Kidney tubule cell (primary cell): ENCODE results near the gene TRMT61A.

Experiments
- DNase-seq: peaks from one replicate; pipeline ENCODE4 v3.0.0-alpha.2; 2018; ENCODE audit warnings: low spot score

Gene TRMT61A

DNA sequence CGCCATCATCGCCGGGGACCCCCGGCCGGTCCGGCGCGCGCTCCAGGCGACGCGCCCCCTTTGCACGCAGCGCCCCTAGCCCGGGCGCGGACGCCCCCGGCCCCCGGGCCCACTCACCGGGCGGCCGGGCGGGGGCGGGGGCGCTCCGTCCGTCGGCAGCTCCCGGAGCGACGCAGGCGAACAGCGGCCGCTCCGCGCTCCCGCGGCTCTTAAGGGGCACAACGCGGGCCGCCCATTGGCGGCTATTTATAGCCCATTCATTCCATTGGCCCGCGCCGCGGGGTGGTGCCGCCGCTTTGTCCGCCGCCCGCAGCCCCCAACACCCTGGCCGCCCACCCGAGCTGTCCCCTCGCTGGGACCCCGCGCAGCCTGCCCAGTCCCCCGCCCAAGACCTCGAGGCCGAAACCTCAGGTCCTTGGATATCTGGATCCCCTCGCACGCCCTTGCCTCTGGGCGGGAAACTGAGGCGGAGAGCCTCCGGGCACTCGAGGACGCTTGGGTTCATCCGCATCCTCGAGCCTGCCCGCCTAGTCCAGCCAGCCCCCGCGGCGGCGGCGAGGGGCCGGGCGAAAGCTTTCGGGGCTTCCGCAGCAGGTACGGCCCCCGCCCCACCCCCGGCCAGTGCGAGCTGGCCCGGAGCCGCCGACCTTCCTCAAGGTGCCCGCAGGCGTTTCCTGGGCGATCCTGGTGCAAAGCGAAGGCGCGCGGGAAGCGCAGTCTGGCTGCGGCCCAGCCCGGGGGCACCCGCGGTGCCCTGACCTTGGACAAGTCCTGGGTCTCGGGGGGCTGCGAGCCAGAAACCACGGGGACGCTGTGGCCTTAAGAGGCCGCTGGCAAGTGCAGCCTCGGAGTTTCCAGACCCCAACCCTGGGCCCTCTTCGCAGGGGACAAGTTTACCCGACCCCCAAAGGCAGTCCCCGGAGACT is 6.1 kb upstream of the TRMT61A start, which contains the start of gene CKB:
TSS of gene CKB (minus strand) at position 182 of the 926 bp plus-strand sequence. CDS start 337 bp downstream, outside the sequence.
- peak; percentile 57 for DNase-seq

DNA sequence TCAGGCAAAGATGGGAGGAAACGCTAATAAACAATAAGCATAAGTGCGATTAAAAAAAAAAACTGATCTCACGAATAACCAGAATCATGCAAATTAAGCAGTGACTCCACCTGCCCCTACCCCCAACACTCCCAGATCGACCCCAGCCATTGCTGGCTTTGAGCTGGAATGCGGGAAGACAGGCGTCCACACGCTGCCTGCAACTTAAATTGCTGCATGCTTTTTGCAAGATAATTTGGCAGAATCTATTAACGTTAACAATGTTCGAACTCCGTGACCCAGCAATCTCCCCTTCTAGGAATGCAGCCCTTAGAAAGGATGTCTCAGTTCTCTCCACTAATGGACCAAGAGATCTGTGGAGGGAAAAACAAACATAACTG is 5.4 kb upstream of the TRMT61A start:
- DNase-seq, result no peak

DNA sequence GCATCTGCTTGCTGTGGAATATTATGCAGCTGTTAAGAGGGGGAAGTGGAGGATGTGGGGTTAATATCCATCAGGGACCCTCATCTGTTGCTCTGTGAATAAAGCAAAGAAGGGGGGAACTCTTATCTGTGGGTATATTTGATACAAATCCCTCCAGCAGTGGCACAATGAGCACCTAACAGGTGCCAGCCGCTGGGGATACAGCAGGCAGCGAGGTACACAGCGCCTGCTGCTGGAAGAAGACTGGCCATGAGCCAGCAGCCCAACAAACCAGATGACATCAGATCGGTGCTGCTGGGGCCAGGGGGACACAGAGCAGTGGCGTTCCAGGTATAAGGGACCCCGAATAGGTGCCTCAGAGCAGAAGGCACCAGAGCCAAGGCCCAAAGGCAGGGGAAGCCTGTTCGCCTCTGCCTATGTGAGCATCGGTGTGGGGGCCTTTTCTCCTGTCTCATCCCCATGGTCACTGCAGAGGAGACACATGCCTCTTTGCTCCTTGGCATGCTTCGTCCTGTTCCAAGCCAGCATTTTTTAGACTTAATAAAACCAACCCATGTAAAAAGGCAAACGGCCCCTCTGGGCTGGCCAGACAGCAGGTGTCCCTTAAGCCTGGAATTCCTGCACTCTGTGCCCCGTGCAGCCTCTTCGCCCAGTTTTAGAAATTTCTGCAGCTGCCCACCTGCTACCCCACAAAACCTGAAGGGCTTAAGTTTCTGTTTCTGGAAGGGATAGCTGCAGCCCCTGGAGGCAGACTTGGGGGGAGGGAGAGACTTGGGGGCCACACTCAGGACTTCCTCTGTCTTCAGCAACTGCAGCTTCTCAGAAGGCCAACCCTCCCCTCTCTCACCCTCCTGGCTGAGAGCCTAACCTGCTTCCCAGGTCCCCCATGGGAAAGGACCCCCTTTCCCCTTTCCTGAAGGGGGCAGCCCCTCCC is 4.7 kb upstream of the TRMT61A start:
- no peak for DNase-seq

DNA sequence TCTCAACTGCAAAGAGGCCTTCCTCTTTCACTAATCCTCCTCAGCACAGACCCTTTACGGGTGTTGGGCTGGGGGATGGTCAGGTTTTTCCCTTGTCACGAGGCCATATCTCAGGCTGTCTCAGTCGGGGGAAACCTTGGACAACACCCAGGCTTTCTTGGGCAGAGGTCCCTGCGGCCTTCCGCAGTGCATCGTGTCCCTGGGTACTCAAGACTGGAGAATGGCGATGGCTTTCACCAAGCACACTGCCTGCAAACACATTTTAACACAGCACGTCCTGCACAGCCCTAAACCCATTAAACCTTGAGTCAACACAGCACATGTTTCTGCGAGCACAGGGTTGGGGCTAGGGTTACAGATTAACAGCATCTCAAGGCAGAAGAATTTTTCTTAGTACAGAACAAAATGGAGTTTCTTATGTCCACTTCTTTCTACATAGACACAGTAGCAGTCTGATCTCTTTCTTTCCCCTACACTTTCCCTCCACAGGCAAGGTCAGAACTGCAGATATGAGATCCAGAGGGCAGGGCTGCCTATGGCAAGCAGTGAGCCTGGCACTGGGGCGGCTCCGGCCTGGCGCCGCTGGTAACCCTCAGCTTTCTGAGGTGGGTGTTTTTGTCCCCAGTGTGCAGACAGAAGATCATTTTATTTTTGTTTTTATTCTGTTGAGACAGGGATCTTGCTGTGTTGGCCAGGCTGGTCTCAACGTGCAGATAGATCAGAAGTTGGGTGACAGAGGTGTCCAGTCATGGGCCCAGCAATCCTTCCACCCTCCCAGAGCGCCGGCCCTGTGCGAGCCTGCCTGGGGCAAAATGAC is 3.4 kb upstream of the TRMT61A start:
- DNase-seq, result peak; percentile 52

DNA sequence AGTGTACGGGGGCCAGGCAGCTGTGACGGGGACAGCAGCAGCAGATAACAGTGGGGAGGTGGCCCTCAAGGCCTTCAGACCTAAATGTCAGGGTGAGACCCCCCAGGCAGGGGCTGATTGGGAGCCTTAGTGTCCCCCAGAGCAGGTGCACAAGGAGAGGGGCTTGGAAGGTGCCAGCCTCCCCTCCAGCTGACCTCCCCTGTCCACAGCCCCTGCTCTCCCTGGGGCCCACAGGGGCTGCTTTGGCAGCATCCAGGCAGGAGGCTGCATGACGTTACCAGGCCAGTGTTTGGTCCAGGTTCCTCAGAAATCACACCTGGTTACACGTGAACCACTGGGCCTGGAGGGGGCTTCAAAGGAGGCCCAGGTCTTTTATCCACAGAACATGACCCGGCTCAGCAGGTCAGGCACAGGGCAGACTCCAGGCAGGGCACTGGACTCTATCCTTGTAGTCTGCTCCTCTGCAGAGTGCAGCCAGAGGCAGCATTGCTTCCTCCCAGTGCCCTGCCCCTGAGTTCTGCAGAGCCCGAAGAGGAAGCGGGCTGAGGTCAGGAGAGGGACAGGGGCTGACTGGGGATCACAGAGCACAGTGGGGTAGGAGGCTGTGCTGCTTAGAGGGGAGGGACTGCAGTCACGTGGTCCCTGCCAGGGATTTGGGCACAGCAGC is 2.6 kb upstream of the TRMT61A start:
- DNase-seq, result no peak

DNA sequence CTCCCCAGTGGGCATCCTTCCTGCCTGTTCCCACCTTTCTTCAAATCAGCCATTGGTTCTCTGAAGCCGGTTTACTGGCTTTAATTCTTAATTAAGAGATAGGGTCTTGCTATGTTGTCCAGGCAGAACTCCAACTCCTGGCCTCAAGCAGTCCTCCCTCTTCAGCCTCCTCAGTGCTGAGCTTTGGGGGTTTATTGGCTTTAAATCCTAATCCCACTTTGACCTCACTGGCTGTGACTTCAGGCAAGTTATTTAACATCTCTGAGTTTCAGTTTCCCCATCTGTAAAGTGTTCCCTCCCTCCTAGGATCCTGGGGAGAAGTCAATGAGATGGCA is 2.1 kb upstream of the TRMT61A start:
- DNase-seq, result no peak

DNA sequence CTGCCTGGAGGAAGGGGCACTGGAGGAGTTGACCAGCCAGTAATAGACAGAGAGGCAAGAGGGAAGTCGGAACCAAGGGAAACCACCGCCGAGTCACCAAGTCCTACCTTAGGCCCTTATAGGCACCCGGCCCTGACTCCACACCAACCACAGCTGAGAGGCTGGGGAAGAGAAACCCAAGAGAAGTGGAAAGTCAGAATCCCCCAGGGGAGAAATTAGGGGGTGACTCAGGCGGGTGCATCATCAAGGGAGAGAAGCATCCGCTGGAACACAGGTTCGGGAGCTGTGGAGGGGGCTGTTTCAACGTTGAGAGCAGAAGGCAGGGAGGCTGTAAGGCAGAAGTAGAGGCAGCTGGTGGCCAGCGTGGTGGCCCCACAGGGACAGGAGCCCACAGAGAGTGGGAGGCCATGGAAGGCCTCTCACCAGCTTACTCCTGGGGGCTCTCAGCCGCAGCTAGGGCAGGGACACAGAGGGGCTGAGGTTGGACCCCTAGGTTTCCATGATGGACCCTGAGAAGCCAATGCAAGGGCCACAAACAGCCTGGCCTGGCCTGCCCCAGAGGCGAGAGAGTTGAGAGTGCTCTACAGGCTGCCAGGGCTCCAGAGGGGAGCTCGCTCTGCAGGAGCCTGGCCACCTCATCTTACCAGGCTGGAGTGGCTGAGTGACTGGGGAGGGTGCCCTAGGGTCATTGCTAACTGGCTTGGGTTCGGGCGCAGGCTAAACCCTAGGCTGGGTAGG is 1.4 kb upstream of the TRMT61A start:
- DNase-seq, result peak; percentile 85

DNA sequence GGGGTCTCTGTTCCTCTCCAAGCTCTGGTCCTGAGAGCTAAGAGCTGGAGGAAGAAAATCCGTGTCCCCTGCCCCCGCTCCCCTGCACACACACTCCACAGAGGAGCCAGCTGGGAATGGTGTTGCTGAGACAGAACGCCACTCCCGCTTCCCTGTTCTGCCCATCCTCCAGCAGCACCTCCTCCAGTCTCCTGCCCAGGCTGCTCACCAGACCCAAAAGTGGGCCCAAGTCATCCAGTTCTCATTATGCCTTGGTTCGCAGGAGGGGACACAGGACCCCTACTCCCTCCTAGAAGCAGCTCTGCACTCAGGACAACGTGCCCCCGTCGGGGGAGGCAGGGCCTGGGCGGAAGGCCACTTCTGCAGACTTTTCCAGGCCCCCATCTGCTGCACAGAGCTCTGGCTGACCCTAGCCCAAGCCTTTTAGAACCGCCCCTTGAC is 830 bp upstream of the TRMT61A start:
- no peak for DNase-seq

DNA sequence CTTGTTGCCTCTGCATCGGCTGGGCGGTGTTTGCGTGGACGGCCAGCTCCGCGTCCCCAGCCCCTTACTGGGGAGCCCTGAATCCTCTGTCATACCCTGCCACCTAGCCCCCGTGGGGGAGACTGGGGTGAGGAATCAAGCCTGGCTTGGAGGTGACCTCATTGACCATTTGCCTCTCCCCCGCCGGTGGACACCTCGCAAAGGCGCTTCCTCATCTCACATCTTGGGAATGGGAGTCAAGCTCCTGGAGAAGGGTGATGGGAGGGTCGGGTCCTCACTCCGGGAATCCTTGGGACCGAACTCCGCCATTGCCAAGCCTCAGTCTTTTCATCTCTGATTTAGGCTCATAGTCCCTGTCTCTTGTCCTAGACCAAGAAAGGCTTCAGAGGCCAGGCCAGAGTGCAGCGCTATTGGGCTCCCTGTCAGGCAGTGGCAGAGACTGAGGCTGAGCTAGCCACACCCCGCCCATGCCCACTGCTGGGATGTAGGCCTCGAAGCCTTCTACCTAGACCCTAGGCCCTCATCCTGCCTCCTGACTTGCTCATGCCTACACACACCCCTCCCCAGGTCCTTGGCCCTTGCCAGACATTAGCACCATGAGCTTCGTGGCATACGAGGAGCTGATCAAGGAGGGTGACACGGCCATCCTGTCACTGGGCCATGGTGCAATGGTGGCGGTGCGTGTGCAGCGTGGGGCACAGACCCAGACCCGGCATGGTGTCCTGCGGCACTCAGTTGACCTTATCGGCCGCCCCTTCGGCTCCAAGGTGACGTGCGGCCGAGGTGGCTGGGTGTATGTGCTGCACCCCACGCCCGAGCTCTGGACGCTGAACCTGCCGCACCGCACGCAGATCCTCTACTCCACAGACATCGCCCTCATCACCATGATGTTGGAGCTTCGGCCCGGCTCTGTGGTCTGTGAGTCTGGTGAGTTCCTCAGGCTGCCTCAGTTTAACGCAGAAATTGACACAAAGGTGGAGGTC is 678 bp downstream of the TRMT61A start:
- DNase-seq, result no peak

DNA sequence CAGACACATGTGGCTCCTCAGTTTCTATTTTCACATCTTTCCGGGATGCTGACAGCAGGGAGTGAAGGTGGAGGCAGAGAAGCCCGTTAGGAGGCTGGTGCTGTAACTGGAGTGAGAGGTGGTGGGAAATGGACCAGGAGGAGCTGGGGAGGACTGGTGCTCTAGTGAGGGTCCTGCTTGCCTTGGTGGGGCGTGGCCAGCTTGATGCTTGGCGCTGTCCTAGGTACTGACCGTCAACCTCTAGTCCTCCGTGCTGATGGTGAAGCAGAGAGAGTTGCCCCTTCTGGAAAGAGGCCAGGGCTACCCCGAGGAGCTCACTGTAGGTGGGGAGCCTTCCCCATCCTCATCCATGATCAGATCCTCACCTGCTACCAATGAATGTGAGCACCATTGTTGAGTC is 1.4 kb downstream of the TRMT61A start:
- no peak for DNase-seq

DNA sequence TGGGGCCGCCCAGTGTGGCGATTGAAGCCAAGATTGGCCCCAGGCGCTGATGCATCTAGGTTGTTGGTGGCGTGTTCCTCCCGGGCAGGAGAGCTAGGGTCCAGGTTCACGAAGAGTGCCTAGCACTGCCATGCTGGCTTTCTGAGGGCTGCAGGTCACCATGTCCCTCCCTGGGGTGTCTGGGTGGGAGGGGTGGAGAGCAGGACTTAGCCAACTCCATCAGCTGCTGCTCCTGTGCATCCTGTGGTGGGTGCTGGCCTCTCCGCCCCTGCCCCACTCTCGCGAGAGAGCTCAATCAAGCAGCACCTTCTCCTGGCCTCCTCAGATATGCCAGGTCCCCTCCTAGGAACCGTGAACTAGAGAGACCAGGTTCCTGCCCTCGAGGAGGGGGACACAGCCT is 1.8 kb downstream of the TRMT61A start:
- no peak for DNase-seq

DNA sequence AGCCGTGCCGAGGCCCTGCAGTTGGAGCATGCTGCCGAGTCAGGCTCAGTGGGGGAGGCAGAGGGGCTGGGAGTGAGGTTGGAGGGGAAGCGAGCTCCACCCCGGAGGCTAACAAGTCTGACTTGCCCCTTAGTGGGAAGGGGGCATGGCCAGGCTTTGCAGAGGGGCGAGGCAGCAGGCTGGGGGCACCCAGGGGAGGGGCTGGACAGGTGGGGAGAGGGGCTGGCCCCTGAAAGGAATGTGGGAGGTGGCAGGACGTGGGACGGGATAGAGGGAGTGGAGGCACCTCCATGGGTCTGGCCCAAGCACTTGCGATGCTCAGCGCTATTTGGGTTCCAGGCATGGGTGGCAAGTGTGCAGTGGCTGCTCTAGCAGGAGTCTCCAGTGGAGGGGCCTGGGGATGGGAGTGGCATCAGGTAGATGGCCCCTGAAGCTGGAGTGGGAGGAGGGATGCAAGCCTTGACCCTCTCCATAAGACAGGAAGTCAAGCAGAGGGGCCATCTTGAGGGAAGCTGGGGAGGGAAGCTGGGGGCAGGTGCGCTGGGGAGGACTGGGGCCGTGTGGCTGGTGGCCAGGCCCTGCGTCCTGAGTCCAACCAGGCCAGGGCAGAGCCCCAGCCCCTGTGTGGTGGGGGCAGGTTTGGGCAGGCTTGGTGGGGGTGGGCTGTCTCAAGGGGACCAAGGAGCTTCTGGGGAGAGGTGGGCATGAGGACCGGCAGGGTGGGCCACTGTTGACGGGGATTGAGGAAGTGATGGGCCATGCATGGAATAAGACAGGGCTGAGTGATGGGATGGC is 2.6 kb downstream of the TRMT61A start:
- DNase-seq, result no peak

DNA sequence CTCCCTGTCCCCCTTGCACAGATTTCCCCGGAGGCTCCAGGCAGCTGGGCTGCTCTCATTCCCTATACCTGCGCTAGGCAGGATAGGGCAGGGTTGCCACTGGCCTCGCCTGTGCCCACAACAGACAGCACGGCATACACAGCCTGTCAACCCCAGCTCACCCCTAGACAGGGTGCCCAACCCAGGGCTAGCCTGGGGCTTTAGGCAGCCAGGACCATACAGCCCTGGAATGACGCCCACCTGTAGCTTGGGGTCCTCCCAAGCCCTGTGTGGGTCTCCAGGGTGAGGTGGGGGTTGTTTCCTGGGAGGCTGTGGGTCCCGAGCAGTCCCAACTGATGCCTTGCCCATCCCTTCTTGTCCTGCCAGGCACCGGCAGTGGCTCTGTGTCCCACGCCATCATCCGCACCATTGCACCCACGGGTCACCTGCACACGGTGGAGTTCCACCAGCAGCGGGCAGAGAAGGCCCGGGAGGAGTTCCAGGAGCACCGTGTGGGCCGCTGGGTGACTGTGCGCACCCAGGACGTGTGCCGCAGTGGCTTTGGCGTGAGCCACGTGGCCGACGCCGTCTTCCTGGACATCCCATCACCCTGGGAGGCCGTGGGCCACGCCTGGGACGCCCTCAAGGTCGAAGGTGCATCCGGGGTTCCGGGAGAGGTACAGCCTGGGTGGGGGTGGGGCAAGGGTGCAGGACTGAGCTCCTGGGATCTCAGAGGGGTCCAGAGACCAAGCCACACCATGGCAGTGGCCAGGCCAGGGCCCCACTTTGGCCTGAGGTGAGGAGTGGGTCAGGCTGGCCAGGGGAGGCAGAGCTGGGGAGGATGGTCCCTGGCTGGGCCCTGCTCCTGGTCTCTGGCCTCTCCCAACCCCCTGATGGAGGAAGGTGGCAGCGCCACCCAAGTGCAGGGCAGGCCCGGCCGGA is 3.5 kb downstream of the TRMT61A start:
- DNase-seq, result no peak

DNA sequence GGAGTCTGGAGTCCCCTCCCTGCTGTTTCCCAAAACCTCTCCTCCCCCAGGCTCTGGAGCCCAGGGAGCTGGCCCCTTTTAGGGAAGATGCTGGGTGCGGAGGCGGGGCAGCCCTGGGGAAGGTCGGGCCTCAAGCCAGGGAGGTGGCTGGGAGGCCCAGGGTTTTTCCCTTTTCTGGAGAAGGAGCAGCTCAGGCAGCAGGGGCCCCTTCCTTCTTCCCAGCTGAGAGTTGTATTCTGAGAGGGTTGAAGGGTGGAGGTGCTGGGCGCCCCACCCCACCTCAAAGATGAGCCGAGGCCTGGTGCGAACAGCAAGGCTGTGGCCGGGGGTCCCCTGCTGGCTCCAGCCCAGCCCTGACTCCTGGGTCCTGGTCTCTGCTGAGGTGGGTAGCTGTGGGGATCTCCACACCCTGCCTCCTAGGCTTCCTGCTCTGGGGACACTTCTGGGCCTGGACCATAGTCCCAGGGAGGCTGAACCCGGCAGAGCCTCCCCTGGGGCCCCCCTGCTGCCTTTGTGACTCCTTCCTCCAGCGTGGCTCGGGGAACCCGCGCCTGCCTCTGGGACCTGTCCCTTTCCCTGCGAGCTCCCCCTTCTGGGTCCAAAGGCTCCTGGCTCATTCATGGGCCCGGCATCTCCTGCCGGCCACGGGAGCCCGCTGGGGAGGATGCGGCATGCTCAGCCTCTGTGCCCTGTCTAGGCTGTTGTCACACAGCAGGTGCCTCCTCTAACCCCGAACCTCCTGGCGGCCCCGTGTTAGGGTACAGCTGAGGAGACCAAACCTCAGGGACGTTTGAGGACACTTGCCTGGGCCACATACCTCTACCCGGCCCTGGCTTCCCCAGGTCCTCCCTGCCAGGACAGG is 4.4 kb downstream of the TRMT61A start:
- no peak for DNase-seq

DNA sequence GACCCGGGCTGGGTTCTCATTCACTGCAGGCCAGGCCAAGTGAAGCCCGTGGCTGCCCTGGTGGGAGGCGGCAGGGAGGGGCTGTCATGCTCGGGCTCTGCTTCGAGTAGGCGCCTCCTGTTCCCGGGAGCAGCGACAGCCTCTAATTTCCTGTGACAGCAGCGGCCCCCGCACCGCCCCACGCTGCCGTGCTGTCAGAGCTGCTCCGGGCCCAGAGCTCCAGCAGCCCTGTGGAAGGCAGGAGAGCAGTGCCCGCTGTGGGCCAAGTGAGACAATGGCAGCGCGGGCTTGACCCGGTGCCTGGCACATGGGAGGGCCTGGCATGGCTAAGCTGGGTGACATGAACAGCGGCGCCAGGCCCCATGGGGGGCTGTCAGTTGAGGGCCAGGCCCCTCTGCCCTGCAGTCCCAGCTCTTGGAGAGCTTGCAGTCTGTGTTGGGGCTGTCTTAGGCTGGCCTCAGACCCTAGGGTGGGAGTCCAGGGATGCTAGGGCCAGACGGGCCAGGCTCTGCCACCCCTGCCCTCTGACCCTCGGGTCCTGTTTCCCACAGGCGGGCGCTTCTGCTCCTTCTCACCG is 5.1 kb downstream of the TRMT61A start:
- no peak for DNase-seq

DNA sequence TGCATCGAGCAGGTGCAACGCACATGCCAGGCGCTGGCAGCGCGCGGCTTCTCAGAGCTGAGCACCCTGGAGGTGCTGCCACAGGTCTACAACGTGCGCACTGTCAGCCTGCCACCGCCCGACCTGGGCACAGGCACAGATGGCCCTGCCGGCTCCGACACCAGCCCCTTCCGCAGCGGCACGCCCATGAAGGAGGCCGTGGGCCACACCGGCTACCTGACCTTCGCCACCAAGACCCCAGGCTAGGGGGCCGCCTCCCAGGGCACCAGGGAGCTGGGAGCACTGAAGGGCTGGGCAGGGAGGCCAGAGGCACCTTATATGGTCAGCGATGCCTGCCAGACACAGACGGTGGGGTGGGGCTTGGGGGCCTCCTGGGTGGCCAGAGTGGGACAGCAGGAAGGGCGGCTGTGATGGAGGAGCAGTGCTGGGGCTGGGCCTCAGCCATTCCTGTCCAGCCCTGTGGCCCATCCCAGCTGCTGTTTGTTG is 5.6 kb downstream of the TRMT61A start:
- no peak for DNase-seq
